ENCODE measurements around the gene PAPLN.

PAPLN gene

DNA sequence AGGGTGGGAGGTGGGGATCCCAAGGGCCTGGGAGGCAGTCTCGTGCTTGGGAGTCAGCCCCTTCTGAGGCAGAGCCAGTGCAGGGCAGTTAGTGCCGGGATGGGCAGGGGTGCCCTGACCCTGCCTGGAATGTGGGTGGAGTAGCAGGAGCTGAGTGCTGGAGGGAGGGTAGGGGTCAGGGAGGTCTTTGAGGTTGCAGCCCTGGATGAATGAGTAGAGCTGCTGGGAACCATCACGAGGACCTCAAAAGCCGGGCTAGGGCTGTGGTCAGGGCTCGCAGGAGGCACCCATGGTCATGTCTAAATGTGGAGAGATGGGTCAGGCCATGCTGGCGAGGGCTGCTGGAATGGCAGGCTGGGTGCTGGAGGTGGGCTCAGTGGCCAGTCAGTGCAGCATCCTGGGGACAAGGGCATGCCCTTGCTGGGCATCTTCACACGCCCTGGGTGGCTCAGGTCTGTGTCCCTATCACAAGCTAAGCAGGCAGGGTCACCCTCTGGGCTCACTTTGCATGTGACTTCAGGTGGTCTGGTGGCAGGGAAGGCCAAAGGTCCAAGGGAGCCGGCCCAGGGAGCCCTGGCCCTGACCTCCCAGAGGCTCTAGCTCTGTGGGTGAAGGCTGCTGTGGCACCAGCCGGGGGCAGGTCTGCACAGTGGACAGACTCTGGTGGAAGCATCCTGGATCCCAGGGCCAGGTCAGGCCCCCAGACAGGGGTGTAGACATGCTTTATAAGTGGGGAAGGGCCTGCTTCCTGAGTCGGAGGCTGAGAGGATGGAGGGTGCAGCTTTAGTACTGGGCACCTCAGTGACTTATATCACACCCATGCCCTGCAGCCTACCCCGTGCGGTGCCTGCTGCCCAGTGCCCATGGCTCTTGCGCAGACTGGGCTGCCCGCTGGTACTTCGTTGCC, 24.5 kb downstream of the PAPLN start:
- no peak for DNase-seq

DNA sequence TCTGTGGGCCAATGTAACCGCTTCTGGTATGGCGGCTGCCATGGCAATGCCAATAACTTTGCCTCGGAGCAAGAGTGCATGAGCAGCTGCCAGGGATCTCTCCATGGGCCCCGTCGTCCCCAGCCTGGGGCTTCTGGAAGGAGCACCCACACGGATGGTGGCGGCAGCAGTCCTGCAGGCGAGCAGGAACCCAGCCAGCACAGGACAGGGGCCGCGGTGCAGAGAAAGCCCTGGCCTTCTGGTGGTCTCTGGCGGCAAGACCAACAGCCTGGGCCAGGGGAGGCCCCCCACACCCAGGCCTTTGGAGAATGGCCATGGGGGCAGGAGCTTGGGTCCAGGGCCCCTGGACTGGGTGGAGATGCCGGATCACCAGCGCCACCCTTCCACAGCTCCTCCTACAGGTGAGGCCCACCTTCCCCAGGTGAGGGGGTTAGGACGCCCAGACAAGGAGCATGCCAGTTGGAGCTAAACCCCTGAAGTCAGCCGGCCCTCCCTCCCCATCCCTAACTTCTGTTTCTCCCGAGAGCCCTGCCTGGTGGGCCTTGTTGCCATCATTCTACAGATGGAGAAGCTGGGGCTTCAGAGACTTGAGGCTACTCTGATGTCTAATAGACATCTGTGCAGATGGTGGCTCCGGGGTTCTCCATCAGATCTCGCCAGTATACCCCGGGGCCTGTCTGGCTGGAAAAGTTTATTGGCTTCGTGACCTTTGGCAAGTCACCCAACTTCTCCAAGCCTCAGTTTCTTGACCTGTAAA, 25.3 kb downstream of the PAPLN start:
- DNase-seq = no peak

DNA sequence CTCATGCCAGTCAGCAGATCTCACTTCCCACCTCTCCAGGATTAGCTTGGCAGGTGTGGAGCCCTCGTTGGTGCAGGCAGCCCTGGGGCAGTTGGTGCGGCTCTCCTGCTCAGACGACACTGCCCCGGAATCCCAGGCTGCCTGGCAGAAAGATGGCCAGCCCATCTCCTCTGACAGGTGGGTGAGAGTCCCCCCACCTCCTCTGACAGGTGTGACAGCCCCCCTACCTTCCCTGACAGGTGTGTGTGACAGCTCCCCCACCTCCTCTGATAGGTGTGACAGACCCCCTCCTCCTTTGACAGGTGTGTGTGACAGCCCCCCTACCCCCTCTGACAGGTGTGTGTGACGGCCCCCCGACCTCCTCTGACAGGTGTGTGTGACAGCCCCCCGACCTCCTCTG, 26.3 kb downstream of the PAPLN start:
- no peak for DNase-seq

DNA sequence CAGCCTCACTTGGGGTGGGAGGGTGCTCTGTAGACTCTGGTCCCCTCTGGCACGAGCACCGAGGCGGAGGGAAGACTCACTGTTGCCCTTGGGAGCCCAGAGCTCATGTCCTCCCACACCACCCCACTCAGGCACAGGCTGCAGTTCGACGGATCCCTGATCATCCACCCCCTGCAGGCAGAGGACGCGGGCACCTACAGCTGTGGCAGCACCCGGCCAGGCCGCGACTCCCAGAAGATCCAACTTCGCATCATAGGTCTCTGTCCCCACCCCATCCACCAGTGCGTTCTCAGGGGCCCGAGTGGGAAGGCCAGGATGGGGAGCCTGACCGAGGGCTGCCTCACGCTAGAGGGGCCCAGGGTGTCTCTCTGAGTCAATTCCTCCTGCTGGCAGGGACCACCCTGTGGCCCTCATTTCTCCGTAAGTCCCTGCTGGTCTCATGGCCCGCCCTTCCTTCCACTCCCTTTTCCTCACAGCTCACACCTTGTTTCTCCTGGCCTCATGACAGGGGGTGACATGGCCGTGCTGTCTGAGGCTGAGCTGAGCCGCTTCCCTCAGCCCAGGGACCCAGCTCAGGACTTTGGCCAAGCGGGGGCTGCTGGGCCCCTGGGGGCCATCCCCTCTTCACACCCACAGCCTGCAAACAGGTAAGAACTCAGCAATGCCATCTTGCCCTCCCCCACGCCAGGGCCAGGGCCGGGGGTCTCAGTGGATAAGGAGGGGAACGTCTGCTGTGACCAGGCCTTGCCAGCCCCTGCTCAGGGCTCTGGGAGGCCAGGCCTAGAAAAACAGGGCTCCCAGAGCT, 27.0 kb downstream of the PAPLN start:
- no peak for DNase-seq

DNA sequence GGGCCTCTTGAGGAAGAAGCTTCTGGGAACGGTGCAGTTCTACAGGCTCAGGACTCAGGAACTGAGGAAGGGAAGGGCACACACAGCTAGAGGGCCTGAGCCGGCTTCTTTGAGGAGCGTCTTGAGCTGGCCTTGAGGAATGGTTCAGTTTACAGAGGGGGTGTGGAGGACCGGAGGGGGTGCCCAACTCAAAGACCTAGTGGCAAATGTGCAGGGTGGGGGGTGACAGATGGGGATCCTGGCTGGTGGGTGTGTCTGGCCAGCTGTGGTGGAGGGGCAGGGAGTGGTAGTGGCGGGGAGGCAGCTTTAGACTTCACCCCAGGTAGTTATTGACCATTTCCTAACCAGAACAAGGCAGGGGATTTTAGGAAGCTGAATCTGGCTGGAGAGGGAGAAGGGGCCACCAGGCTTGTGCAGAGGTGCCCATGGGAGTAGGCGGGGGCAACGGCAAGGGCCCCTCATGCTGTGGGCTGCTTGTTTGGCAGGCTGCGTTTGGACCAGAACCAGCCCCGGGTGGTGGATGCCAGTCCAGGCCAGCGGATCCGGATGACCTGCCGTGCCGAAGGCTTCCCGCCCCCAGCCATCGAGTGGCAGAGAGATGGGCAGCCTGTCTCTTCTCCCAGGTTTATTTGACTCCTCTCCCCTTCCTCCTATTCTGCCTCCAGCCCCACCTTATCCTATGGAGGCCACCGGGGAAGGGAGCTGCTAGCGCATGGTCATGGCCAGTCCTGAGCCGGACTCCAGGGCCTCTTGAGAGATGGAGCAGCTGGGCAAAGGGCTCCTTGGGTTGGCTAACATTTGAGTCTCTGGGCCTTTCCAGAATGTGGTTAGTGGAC, 27.8 kb downstream of the PAPLN start:
- no peak for DNase-seq

DNA sequence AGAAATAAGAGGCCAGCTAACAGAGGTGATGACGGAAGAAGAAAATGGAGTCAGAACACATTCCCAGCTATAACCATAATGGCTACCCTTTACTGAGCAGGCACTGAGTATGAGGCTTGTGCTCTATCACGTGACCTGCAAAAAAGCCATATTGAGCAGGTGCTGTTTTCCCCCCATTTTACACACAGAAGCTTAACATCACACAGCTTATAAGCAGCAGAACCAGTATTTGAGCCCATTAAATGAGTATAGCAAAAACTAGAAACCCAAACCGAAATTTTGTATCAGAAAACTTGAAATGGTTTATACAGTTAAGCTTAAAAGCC, 28.4 kb downstream of the PAPLN start:
- no peak for DNase-seq

DNA sequence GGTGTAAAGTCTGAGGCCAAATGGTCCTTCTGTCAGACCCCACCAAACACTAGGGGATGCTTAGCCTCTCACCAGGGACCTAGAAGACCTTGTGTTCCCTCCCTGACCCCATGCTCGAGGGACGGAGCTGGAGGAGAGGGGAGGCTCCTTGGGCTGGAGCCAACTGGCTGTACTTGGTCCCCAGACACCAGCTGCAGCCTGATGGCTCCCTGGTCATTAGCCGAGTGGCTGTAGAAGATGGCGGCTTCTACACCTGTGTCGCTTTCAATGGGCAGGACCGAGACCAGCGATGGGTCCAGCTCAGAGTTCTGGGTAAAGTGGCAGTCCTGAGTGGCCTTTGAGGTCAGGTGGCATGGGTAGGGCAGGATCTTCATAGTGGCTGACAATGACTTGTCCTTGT, 29.0 kb downstream of the PAPLN start:
- peak; percentile 25 for DNase-seq

DNA sequence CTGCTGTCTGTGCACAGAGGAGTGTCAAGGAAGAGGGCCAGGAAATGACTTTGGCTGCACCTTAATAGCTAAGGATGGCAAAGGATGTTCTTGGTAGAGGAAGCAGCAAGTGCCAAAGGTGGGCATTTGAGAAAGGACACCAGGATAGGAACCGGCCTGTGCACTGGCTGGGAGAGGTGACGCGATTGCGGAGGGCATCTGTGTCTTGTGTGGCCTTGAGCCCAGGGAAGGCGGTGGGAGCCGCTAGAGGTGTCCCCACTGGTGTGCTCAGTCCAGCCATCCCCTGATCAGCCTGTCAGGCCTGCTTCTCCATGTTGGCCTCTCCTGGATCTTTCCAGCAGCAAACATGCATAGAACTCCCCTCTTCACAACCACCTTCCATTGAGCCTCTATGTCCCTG, 30.2 kb downstream of the PAPLN start:
- no peak for DNase-seq

DNA sequence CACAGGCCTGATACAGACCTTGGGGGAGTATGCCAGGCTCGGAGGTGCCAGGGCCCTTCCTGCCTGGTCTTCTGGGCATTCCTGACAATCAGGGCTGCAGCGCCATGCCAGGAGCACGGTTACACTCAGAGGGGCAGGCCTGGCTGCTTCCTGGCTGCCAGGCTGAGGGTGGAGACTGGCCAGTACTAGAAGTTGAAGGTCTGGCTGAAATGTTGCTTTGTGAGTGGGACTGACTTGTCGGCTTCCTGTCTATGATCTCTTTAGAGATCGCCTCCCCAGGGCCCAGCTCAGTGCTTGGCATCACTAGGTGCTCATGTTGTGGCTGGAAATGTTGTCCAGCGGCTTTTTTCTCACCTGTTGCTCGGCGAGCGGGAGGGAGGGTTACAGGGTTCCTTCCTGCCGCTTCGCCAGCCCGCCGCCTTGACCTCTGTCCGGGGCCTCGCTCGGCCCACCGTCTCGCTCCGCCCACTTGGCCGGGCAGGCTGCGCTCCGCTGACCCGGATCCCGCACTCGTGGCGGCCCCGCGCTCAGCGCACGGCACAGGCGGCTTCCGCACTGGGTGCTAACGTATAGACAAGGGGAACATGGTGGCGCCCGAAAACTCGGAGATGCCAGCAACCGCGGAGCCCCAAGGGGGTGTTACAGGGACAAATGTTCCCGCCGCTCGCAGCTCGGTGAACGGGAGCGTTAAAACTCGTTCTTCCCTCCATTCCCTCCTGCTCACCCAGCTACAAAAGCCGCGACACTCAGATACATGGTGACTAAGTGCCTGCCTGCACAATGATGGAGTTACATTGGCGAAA, 32.6 kb downstream of the PAPLN start:
- no peak for DNase-seq

DNA sequence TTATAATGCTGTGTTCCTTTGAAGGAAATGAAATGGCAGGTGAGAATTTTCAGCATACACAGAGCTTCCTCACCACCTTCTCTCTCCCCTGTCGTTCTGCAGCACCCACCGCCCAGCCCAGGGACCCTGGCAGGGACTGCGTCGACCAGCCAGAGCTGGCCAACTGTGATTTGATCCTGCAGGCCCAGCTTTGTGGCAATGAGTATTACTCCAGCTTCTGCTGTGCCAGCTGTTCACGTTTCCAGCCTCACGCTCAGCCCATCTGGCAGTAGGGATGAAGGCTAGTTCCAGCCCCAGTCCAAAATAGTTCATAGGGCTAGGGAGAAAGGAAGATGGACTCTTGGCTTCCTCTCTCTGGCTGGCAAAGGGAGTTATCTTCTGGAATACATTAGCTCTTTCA, 35.1 kb downstream of the PAPLN start:
- DNase-seq = no peak

DNA sequence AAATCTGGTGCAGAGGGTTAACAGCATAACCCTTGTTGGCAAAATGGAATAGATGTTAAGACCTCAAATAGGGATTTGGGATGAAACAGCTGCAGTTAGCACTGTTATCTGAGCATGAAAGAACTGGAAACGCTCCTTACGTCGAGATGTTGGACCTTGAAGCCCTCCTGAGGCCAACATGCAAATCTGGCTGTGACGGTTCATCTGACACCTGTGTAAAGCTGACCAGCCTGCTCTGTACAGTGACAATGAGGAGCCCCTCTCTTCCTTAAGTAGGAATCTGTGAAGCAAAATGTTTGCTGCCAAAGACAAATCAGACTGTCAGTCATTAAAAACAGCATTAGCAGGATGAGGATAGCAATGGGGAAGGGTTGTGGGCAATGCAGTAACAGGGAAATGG, 36.5 kb downstream of the PAPLN start:
- DNase-seq = no peak

DNA sequence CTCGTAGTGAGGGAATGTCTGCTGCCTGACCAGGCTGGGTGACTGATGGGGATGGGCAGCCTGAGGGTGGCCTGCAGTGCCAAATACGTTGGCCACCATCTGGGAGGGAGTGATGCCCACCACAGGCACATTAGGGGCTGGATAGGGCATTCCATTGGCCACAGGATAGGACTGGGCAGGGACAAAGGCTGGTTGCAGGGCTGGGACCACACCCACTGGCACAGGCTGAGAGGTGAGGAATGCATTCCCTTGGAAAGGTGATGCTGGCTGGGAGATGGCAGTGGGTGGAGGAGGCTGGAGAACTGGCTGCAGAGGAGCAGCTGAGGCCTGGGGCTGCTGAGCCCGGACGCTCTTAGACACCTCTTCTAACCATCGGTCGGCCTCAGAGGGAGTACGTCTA, 39.5 kb downstream of the PAPLN start:
- DNase-seq = no peak

DNA sequence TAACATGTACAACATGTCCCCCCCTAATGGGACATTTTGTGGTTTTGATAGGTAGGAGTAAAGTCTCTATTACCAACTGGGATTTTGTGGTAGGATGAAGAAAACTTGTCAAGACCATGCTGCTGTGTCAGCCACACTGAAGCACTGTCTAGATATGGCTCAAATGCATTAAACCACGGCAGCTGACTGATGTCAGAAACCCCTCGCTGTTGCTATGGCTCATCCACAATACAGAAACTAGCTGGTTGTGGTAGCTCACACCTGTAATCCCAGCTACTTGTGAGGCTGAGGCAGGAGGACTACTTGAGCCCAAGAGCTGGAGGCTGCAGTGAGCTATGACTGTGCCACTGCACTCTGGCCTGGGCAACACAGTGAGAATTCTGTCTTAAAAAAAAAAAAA, 40.1 kb downstream of the PAPLN start:
- no peak for DNase-seq

DNA sequence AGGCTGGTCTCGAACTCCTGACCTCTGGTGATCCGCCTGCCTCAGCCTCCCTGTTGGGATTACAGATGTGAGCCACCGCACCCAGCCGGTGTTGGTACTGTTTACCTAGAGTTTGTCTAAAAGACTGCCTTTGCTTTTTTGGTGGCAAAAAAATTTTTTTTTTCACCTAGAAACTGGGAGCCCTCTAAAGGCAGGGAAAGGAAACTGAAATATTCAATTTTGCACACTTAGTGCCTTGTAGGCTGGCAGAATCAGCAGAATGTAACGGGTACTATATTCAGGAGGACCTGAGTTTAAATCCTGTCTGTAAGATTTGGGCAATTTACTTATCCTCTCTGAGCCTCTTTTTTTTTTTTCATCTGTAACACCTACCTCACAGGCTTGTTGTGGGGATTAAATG, 43.6 kb downstream of the PAPLN start:
- DNase-seq = no peak

DNA sequence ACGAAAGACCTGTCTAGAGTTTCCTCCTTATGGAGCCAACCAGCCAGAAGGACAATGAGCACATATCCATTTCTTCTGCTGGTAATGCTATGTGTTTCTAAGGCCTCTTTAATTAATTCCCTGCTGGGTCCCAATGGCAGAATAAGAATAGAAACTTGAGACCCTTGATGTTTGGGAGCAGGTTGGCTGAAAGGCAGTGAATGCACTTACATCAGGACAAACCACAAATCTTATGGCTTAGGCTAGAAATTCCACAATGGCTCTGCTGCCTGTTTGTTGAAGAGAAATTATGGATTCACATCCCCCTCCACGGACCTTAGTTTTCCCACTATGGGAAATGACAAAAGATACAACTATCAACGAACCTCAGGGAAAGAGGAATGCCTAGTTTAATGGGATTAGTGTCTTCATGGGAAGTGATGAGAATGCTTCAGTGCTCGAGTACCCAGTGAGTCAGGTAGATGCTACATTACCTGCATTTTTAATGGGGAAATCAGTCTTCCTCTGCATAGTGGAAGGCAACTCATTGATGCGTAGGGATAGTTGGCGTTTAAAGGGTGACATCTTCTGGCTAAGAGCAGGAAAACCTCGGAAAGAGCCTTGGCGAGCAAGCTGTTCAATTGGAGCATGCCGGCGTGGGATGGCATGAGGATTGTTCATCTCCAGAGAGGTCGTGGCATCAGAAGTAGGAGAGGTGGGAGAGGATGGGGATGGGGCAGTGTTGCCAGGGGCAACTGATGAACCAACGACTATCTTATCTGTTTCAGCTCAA, 46.5 kb downstream of the PAPLN start:
- peak; percentile 72 for DNase-seq

DNA sequence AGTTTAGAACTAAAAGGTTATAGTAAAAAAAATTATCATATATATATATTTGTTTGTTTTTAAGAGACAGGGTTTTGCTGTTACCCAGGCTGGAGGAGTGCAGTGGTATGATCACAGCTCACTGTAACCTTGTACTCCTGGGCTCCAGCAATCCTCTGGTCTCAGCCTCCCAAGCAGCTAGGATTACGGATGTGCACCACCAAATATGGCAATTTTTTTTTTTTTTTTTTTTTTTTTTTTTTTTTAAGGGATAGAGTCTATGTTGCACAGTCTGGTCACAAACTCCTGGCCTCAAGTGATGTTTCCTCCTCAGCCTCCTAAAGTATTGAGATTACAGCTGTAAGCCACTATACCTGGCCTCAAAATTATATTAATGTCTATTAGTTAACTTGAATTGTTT, 48.7 kb downstream of the PAPLN start:
- no peak for DNase-seq

DNA sequence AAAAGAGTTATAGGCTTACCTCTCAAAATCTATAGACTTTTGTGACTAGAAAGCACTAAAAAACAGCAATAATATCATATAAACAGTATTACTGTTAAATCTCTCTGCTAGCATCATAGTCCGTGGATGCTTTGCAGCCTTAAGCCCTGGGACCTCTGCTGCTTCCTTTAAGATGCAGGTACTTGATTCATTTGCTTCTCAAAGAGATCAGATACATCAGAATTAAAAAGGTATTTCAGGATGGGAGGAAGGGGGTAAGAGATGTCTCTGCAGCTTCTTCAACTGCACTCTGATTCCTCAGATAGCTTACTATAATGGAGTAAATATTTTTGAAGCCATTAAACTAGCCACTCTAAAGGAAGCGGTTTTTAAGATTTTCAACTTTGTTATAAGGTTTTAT, 49.3 kb downstream of the PAPLN start:
- DNase-seq = no peak

DNA sequence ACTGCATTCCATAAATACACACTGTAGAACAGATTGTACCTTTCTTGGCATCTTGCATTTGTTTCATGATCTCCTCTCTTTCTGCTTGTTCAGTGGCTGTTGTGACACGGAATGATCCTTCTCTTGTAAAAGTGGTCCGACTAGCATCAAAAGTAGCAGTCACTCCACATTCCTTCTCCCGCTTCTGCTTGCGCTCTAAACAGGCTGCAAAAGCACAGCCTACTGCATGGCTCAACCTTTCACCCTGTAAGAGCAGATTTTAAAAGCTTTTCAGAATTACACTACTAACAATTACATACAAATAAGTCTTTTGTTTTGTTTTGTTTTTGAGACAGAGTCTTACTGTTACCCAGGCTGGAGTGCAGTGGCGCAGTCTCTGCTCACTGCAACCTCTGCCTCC, 49.8 kb downstream of the PAPLN start:
- DNase-seq = no peak

DNA sequence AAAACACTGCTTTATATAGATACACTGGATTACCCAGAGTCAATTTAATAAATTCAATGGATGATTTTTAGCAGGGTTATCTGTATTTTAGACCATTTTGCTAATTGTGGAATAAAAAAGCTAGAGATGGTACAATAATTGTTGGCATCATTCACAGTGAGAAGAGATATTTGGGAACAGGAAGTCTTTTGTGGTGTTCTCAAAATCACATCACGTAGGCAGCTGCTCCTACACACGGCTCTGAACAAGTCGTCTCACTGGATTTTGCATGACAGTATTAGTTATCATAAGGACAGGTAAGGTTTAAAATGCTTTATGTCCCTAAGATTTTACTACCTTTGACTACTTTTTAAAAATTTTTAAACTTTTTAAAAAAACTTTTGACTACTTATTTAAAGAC, 52.0 kb downstream of the PAPLN start:
- DNase-seq = no peak

DNA sequence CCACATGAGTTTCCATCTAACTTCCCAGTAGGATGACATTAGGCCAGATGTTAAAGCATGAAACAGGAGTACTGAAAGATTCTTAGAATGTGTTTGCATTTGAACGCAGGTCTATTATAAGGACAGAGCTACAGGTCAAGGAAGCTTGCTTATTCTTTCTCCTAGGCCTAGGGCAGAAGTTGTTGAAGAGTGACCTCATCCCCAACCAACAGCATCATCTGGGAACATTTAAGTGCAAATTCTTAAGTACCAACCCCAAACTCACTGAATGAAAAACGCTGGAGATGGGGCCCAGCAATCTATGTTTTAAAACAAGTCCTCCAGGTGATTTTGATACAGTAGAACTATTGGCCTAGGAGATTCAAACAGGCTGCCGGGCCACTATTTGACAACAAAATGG, 52.4 kb downstream of the PAPLN start:
- no peak for DNase-seq

DNA sequence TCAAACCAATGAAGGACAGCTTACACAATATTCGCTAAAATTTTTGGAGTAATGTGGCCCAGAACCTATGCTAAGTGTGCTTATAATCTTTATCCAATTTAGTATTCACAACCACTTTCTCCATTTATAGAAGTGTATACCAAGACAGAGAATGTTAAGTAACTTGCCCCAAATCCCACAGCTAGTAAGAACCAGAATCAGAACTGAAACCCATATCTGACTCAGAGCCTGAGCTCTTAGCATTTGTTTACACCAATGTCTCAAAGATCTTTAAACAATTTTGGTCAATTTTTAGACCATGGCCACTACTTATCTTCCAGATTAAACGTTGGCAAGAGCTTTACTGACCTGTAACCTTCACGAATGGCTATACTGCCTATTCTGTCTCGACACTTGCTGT, 53.0 kb downstream of the PAPLN start:
- DNase-seq = no peak

All from NCI-H69 (cell line).